Retinal pigment epithelial cell (primary cell): Measurements from ENCODE around the gene PRMT6.
A peak's percentile ranks its signal among the peaks of the same experiment; 100 is the strongest.
"Not testable (repeated sequence)": the region's sequence is repeated elsewhere in the genome, so short reads cannot be mapped to it uniquely, and the experiment has no call there.

Source experiments
- DNase-seq: peaks from one replicate; pipeline ENCODE4 v3.0.0-alpha.2; 2010; ENCODE audit warnings: low read depth
- H3K4me3 ChIP-seq: 2 replicates; pipeline ENCODE4 v1.5.1; 2011; ENCODE audit warnings: mild to moderate bottlenecking, low read length, control low read depth, moderate library complexity
- TF ChIP-seq, protein P1 (sequence below): conservative IDR thresholded peaks from 2 replicates; pipeline ENCODE4 v1.5.1; 2011; ENCODE audit warnings: low read depth, low read length, control low read depth, inconsistent platforms

Gene PRMT6

GRCh38 chr1:107047602-107048001 lies 8.9 kb upstream of the PRMT6 start:
- TF ChIP-seq, protein P1, sequence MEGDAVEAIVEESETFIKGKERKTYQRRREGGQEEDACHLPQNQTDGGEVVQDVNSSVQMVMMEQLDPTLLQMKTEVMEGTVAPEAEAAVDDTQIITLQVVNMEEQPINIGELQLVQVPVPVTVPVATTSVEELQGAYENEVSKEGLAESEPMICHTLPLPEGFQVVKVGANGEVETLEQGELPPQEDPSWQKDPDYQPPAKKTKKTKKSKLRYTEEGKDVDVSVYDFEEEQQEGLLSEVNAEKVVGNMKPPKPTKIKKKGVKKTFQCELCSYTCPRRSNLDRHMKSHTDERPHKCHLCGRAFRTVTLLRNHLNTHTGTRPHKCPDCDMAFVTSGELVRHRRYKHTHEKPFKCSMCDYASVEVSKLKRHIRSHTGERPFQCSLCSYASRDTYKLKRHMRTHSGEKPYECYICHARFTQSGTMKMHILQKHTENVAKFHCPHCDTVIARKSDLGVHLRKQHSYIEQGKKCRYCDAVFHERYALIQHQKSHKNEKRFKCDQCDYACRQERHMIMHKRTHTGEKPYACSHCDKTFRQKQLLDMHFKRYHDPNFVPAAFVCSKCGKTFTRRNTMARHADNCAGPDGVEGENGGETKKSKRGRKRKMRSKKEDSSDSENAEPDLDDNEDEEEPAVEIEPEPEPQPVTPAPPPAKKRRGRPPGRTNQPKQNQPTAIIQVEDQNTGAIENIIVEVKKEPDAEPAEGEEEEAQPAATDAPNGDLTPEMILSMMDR = no peak
- no peak for DNase-seq
- no peak overlapping the region for H3K4me3 ChIP-seq

DNA sequence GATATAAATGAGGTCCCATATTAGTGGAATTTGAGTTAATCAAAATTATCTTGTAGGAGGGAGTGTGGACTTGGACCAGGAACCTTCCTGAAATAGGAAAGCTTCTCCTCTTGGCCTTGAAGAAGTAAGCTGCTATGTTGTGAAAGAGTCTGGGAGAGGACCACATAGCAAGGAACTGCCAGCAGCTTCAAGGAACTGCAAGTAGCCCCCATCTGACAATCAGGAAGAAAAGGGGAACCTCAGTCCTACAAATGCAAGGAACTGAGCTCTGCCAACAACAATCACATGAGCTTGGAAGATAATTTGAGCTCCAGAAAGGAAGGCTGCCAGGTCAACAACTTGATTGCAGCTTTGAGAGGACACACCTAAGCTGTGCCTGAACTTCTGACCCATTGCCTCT lies 8.2 kb upstream of the PRMT6 start:
- no peak overlapping the region for H3K4me3 ChIP-seq
- TF ChIP-seq, protein P1 = no peak
- no peak for DNase-seq

- H3K4me3 ChIP-seq = no peak overlapping the region
- no peak for DNase-seq
- TF ChIP-seq, protein P1 = no peak
Measured at GRCh38 chr1:107051266-107051665, 5.2 kb upstream of the PRMT6 start.

GRCh38 chr1:107055919-107056425 lies 502 bp upstream of the PRMT6 start:
- DNase-seq = not testable (repeated sequence)
- H3K4me3 ChIP-seq = peak overlapping the region; percentile 93

GRCh38 chr1:107057197-107058133 lies 991 bp downstream of the PRMT6 start:
- H3K4me3 ChIP-seq = peak overlapping the region; percentile 93
- no peak for DNase-seq
- TF ChIP-seq, protein P1 = no peak

- DNase-seq = no peak
- H3K4me3 ChIP-seq = peak overlapping the region; percentile 93
Measured at GRCh38 chr1:107058245-107059032, 2.0 kb downstream of the PRMT6 start.

GRCh38 chr1:107061886-107062285 lies 5.4 kb downstream of the PRMT6 start:
- no peak for DNase-seq
- no peak overlapping the region for H3K4me3 ChIP-seq
- TF ChIP-seq, protein P1 = no peak

More at GRCh38 chr1:107058245-107059032, 2.0 kb downstream of the PRMT6 start:
- TF ChIP-seq, protein P1 = no peak
